PC-3 (cell line): Measurements from ENCODE around the gene RGMB.

ENCODE experiments used
- EZH2 ChIP-seq: fragments of 300-600 bp; sonication (generic); IDR thresholded peaks from one replicate; pipeline ENCODE4 v1.6.1; 2017; ENCODE audit warnings: antibody characterized with exemption, mild to moderate bottlenecking, low read length; ENCODE audit not compliant: unreplicated experiment
- TF ChIP-seq, protein P1 (sequence below): fragments of 300-600 bp; sonication (generic); conservative IDR thresholded peaks from 2 replicates; pipeline ENCODE4 v1.5.1; 2017; ENCODE audit warnings: antibody characterized with exemption, low read depth, mild to moderate bottlenecking, low read length

DNA sequence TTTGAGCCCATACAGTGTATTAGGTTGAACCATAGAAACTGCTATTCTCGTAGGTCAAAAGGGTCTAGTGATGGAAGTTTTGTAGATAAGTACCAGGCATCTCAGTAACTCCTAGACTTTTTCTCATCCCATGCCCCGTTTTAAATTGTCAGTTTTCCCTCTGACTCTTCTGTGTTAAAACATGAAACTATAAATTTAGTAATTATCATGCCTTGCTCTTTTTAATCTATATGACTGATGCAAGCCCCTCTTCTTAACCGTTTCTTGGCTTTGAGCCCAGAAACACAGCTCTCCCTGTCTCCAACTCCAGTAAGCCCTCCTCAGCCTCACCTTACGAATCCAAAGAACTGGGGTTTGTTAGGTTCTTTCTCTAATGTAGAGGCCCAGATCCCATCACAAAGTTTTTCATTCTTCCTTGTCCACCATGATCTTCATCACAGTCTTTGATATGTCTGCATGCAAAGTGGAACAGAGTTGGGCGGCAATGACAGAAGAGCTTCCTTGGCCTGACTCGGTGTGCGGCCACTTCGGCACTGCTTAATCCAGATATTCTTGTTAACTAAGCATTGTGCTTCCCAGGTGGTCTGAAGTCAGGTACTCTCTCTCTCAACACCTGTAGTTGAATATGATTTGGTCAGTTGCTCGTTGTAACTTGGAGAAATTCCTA is 21.1 kb downstream of the RGMB start:
- TF ChIP-seq, protein P1, sequence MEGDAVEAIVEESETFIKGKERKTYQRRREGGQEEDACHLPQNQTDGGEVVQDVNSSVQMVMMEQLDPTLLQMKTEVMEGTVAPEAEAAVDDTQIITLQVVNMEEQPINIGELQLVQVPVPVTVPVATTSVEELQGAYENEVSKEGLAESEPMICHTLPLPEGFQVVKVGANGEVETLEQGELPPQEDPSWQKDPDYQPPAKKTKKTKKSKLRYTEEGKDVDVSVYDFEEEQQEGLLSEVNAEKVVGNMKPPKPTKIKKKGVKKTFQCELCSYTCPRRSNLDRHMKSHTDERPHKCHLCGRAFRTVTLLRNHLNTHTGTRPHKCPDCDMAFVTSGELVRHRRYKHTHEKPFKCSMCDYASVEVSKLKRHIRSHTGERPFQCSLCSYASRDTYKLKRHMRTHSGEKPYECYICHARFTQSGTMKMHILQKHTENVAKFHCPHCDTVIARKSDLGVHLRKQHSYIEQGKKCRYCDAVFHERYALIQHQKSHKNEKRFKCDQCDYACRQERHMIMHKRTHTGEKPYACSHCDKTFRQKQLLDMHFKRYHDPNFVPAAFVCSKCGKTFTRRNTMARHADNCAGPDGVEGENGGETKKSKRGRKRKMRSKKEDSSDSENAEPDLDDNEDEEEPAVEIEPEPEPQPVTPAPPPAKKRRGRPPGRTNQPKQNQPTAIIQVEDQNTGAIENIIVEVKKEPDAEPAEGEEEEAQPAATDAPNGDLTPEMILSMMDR, result no peak
- TF ChIP-seq EZH2, result no peak
